Loucy (cell line): ENCODE results near the gene ATP9A.
A peak's percentile ranks its signal among the peaks of the same experiment; 100 is the strongest.

Experiments
- H2AFZ ChIP-seq: fragments of 200-600 bp; sonication (generic); 2 replicates; pipeline ENCODE4 v1.6.0; 2016; ENCODE audit warnings: antibody characterized with exemption, mild to moderate bottlenecking, low read length, moderate library complexity
- H3F3A ChIP-seq: fragments of 200-600 bp; 2 replicates; pipeline ENCODE4 v1.6.0; 2016; ENCODE audit warnings: antibody characterized with exemption, low read depth, mild to moderate bottlenecking
- H3K27me3 ChIP-seq: fragments of 200-600 bp; sonication (generic); 2 replicates; pipeline ENCODE4 v1.6.1; 2014; ENCODE audit warnings: low read length, mild to moderate bottlenecking; ENCODE audit not compliant: insufficient read depth, poor library complexity, severe bottlenecking
- H3K36me3 ChIP-seq: fragments of 200-600 bp; sonication (generic); 2 replicates; pipeline ENCODE4 v1.6.1; 2016; ENCODE audit warnings: low read length; ENCODE audit not compliant: insufficient read depth
- H3K4me1 ChIP-seq: fragments of 200-600 bp; sonication (generic); 2 replicates; pipeline ENCODE4 v1.5.1; 2014; ENCODE audit warnings: low read length, mild to moderate bottlenecking; ENCODE audit not compliant: insufficient read depth, poor library complexity, severe bottlenecking
- H3K4me2 ChIP-seq: fragments of 200-600 bp; sonication (generic); 2 replicates; pipeline ENCODE4 v1.6.0; 2014; ENCODE audit warnings: antibody characterized with exemption, low read length, low read depth, mild to moderate bottlenecking; ENCODE audit not compliant: poor library complexity, severe bottlenecking
- H3K4me3 ChIP-seq: fragments of 200-600 bp; sonication (generic); 2 replicates; pipeline ENCODE4 v1.5.1; 2014; ENCODE audit warnings: low read length, mild to moderate bottlenecking, mixed read lengths; ENCODE audit not compliant: poor library complexity, severe bottlenecking
- H3K79me2 ChIP-seq: fragments of 200-600 bp; sonication (generic); 2 replicates; pipeline ENCODE4 v1.6.1; 2014; ENCODE audit warnings: low read length; ENCODE audit not compliant: insufficient read depth
- H3K9ac ChIP-seq: fragments of 200-600 bp; sonication (generic); 2 replicates; pipeline ENCODE4 v1.6.0; 2014; ENCODE audit warnings: mild to moderate bottlenecking, low read depth, low read length, moderate library complexity; ENCODE audit not compliant: poor library complexity, severe bottlenecking
- H3K9me2 ChIP-seq: fragments of 200-600 bp; sonication (generic); replicated peaks from 2 replicates; pipeline ENCODE4 v1.6.1; 2016; ENCODE audit warnings: low read depth, low read length, mixed read lengths
- H3K9me3 ChIP-seq: fragments of 200-600 bp; sonication (generic); 2 replicates; pipeline ENCODE4 v1.6.1; 2014; ENCODE audit warnings: mild to moderate bottlenecking, antibody characterized with exemption, low read length, low read depth; ENCODE audit not compliant: insufficient read depth
- H4K20me1 ChIP-seq: fragments of 200-600 bp; sonication (generic); 2 replicates; pipeline ENCODE4 v1.6.0; 2014; ENCODE audit warnings: antibody characterized with exemption, low read length, mild to moderate bottlenecking; ENCODE audit not compliant: insufficient read depth, poor library complexity, severe bottlenecking
- EZH2phosphoT487 ChIP-seq: fragments of 200-600 bp; IDR thresholded peaks from 2 replicates; pipeline ENCODE4 v1.6.1; 2018; ENCODE audit warnings: antibody characterized with exemption, mild to moderate bottlenecking, moderate library complexity, borderline replicate concordance
- TF ChIP-seq, protein P1 (sequence below): fragments of 200-600 bp; sonication (generic); conservative IDR thresholded peaks from 2 replicates; pipeline ENCODE4 v1.5.1; 2014; ENCODE audit warnings: mild to moderate bottlenecking, antibody characterized with exemption, low read length

ATP9A gene

DNA sequence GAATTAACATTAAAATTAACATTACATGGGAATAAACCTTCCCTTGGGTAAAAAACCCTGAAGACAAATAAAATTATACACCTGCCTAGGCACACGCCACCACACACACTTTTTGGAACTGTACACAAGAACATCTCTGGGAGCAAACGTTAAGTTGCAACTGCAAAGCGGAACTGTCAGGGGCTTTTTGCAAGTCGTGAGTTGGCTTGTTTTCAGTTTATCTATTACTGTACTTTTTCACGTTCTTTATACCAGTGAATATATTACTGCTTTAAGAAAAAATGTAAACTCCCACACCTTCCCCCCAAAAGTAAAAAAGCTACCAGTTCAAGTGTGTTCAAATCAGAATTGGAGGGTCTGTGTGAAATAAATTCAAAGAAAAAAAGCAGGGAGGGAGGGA lies 160.1 kb downstream of the ATP9A start:
- H3K36me3 ChIP-seq = peaks cover 86% of the 10 kb centered on the region
- H3K9me3 ChIP-seq = no peaks in the 10 kb centered on the region
- no peaks in the 10 kb centered on the region for H3K9me2 ChIP-seq
- H3K4me2 ChIP-seq = no peak overlapping the region
- no peak overlapping the region for H3K9ac ChIP-seq
- H3K4me1 ChIP-seq = peaks cover 5% of the 10 kb centered on the region
- H3F3A ChIP-seq = peaks cover 4% of the 10 kb centered on the region; the same call in 1 of the 2 replicates
- H3K4me3 ChIP-seq = no peak overlapping the region
- H4K20me1 ChIP-seq = no peaks in the 10 kb centered on the region
- no peaks in the 10 kb centered on the region for H3K27me3 ChIP-seq
- TF ChIP-seq EZH2phosphoT487 = no peak
- TF ChIP-seq, protein P1, sequence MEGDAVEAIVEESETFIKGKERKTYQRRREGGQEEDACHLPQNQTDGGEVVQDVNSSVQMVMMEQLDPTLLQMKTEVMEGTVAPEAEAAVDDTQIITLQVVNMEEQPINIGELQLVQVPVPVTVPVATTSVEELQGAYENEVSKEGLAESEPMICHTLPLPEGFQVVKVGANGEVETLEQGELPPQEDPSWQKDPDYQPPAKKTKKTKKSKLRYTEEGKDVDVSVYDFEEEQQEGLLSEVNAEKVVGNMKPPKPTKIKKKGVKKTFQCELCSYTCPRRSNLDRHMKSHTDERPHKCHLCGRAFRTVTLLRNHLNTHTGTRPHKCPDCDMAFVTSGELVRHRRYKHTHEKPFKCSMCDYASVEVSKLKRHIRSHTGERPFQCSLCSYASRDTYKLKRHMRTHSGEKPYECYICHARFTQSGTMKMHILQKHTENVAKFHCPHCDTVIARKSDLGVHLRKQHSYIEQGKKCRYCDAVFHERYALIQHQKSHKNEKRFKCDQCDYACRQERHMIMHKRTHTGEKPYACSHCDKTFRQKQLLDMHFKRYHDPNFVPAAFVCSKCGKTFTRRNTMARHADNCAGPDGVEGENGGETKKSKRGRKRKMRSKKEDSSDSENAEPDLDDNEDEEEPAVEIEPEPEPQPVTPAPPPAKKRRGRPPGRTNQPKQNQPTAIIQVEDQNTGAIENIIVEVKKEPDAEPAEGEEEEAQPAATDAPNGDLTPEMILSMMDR = no peak
- H3K79me2 ChIP-seq = no peaks in the 10 kb centered on the region
- no peak overlapping the region for H2AFZ ChIP-seq

GRCh38 chr20:51607170-51607569 lies 161.0 kb downstream of the ATP9A start:
- H3K36me3 ChIP-seq = peaks cover 78% of the 10 kb centered on the region
- H3K4me1 ChIP-seq = peaks cover 14% of the 10 kb centered on the region
- H3K4me3 ChIP-seq = no peak overlapping the region
- H4K20me1 ChIP-seq = no peaks in the 10 kb centered on the region
- H3F3A ChIP-seq = peaks cover 13% of the 10 kb centered on the region; the same call in 1 of the 2 replicates
- no peak overlapping the region for H3K9ac ChIP-seq
- TF ChIP-seq, protein P1 = no peak
- TF ChIP-seq EZH2phosphoT487 = no peak
- H3K79me2 ChIP-seq = no peaks in the 10 kb centered on the region
- H3K4me2 ChIP-seq = no peak overlapping the region
- H3K9me2 ChIP-seq = no peaks in the 10 kb centered on the region
- no peaks in the 10 kb centered on the region for H3K9me3 ChIP-seq
- H3K27me3 ChIP-seq = no peaks in the 10 kb centered on the region
- H2AFZ ChIP-seq = no peak overlapping the region

- peaks cover 17% of the 10 kb centered on the region; the same call in 1 of the 2 replicates for H3F3A ChIP-seq
- no peaks in the 10 kb centered on the region for H3K79me2 ChIP-seq
- TF ChIP-seq EZH2phosphoT487 = no peak
- H3K9me3 ChIP-seq = no peaks in the 10 kb centered on the region
- H3K4me1 ChIP-seq = peaks cover 37% of the 10 kb centered on the region
- no peak overlapping the region for H2AFZ ChIP-seq
- no peak overlapping the region for H3K4me3 ChIP-seq
- H3K9me2 ChIP-seq = no peaks in the 10 kb centered on the region
- H3K9ac ChIP-seq = no peak overlapping the region
- no peak overlapping the region for H3K4me2 ChIP-seq
- H3K27me3 ChIP-seq = no peaks in the 10 kb centered on the region
- H4K20me1 ChIP-seq = no peaks in the 10 kb centered on the region
- peaks cover 69% of the 10 kb centered on the region; the same call in 1 of the 2 replicates for H3K36me3 ChIP-seq
These were observed 163.3 kb downstream of the ATP9A start for GRCh38 chr20:51604851-51605250.

GRCh38 chr20:51602131-51602530 lies 166.1 kb downstream of the ATP9A start:
- H4K20me1 ChIP-seq = no peaks in the 10 kb centered on the region
- H3K4me2 ChIP-seq = peak overlapping the region; percentile 60
- no peaks in the 10 kb centered on the region for H3K27me3 ChIP-seq
- TF ChIP-seq EZH2phosphoT487 = no peak
- TF ChIP-seq, protein P1 = no peak
- H3K4me3 ChIP-seq = peak overlapping the region; percentile 7
- no peak overlapping the region for H2AFZ ChIP-seq
- no peaks in the 10 kb centered on the region for H3K9me2 ChIP-seq
- H3K36me3 ChIP-seq = peaks cover 60% of the 10 kb centered on the region; the same call in 1 of the 2 replicates
- H3F3A ChIP-seq = peaks cover 17% of the 10 kb centered on the region; the same call in 1 of the 2 replicates
- H3K9me3 ChIP-seq = no peaks in the 10 kb centered on the region
- peak overlapping the region; percentile 64 for H3K9ac ChIP-seq
- H3K79me2 ChIP-seq = no peaks in the 10 kb centered on the region
- peaks cover 52% of the 10 kb centered on the region for H3K4me1 ChIP-seq
